NOMO-1 treated with DMSO at 0.1 percent for 48 hours (cell line): Measurements from ENCODE around the gene EXOC3L4.
"Not testable (repeated sequence)": the region's sequence is repeated elsewhere in the genome, so short reads cannot be mapped to it uniquely, and the experiment has no call there.

Experiments
- DNase-seq: peaks from one replicate; lab custom pipeline; 2025; ENCODE audit not compliant: unreplicated experiment; lab: John Stamatoyannopoulos, UW

EXOC3L4 gene

GRCh38 chr14:103103461-103104388 lies 9.2 kb downstream of the EXOC3L4 start:
- no peak for DNase-seq

GRCh38 chr14:103104389-103104653 lies 9.8 kb downstream of the EXOC3L4 start:
- no peak for DNase-seq

GRCh38 chr14:103104654-103105452 lies 10.3 kb downstream of the EXOC3L4 start:
- peak; percentile 39 for DNase-seq

GRCh38 chr14:103105580-103106150 lies 11.1 kb downstream of the EXOC3L4 start:
- peak; percentile 10 for DNase-seq

GRCh38 chr14:103107455-103107854 lies 12.9 kb downstream of the EXOC3L4 start:
- DNase-seq, result no peak

- no peak for DNase-seq
Observed at GRCh38 chr14:103107941-103108748, 13.6 kb downstream of the EXOC3L4 start.

GRCh38 chr14:103108749-103109207 lies 14.3 kb downstream of the EXOC3L4 start:
- no peak for DNase-seq

- DNase-seq, result no peak
Observed at GRCh38 chr14:103109535-103110441, 15.3 kb downstream of the EXOC3L4 start.

GRCh38 chr14:103110681-103111231 lies 16.2 kb downstream of the EXOC3L4 start:
- DNase-seq, result no peak

GRCh38 chr14:103111232-103111868 lies 16.8 kb downstream of the EXOC3L4 start:
- no peak for DNase-seq

- DNase-seq, result no peak
Observed at GRCh38 chr14:103112400-103113243, 18.1 kb downstream of the EXOC3L4 start.

GRCh38 chr14:103113303-103113702 lies 18.8 kb downstream of the EXOC3L4 start:
- no peak for DNase-seq

GRCh38 chr14:103113774-103114173 lies 19.2 kb downstream of the EXOC3L4 start:
- no peak for DNase-seq

GRCh38 chr14:103115086-103115679 lies 20.7 kb downstream of the EXOC3L4 start:
- not testable (repeated sequence) for DNase-seq

GRCh38 chr14:103115845-103116572 lies 21.5 kb downstream of the EXOC3L4 start:
- DNase-seq, result no peak

GRCh38 chr14:103116636-103117035 lies 22.1 kb downstream of the EXOC3L4 start:
- DNase-seq, result no peak

GRCh38 chr14:103117499-103117898 lies 23.0 kb downstream of the EXOC3L4 start:
- not testable (repeated sequence) for DNase-seq
